ENCODE measurements around the gene HADH.

DNA sequence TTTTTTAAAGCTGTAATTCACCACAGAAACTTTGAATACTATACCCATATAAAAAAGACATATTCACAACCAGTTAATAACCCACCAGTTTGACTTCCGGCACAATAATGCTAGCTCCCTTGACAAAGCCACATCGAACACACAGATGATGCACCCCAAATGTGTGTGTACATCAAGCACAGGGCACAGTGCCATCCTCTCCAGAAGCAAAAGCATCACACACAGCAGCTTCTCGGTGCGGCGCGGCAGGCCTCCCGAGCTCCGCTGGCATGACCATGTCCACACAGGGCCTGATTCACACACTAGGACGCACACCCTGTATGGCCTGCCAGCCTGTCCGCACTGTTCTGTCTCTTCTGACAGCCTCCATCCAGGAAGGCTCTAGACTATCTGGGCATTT is 91.1 kb downstream of the HADH start:
- TF ChIP-seq, protein P1, sequence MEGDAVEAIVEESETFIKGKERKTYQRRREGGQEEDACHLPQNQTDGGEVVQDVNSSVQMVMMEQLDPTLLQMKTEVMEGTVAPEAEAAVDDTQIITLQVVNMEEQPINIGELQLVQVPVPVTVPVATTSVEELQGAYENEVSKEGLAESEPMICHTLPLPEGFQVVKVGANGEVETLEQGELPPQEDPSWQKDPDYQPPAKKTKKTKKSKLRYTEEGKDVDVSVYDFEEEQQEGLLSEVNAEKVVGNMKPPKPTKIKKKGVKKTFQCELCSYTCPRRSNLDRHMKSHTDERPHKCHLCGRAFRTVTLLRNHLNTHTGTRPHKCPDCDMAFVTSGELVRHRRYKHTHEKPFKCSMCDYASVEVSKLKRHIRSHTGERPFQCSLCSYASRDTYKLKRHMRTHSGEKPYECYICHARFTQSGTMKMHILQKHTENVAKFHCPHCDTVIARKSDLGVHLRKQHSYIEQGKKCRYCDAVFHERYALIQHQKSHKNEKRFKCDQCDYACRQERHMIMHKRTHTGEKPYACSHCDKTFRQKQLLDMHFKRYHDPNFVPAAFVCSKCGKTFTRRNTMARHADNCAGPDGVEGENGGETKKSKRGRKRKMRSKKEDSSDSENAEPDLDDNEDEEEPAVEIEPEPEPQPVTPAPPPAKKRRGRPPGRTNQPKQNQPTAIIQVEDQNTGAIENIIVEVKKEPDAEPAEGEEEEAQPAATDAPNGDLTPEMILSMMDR (IDR thresholded peaks at IDR 0.05), result no peak
- TF ChIP-seq SIN3A (IDR thresholded peaks at IDR 0.05; ENCODE audit: borderline replicate concordance, low read depth, low read length), result no peak
- no peak for TF ChIP-seq EP300 (IDR thresholded peaks at IDR 0.05; ENCODE audit: borderline replicate concordance in 1 of 2, low read depth in 1 of 2, low read length in 1 of 2)

All from SK-N-SH (cell line).